AG20443 (cell line): ENCODE measurements around the gene AKT1.
A peak's percentile ranks its signal among the peaks of the same experiment; 100 is the strongest.
"Not testable (repeated sequence)": the region's sequence is repeated elsewhere in the genome, so short reads cannot be mapped to it uniquely, and the experiment has no call there.

Experiments used
- DNase-seq: peaks from one replicate; pipeline ENCODE4 v3.0.0; 2012; ENCODE audit warnings: low spot score, mixed read lengths

The AKT1 gene

GRCh38 chr14:104794993-104795780 is at the start of gene AKT1:
AKT1 (minus strand) TSS chr14:104795748; CDS start chr14:104792643, 3,105 bp downstream.
- peak; percentile 71 for DNase-seq

- no peak for DNase-seq
These were observed 49.6 kb upstream of the AKT1 start for GRCh38 chr14:104845033-104845666.

DNA sequence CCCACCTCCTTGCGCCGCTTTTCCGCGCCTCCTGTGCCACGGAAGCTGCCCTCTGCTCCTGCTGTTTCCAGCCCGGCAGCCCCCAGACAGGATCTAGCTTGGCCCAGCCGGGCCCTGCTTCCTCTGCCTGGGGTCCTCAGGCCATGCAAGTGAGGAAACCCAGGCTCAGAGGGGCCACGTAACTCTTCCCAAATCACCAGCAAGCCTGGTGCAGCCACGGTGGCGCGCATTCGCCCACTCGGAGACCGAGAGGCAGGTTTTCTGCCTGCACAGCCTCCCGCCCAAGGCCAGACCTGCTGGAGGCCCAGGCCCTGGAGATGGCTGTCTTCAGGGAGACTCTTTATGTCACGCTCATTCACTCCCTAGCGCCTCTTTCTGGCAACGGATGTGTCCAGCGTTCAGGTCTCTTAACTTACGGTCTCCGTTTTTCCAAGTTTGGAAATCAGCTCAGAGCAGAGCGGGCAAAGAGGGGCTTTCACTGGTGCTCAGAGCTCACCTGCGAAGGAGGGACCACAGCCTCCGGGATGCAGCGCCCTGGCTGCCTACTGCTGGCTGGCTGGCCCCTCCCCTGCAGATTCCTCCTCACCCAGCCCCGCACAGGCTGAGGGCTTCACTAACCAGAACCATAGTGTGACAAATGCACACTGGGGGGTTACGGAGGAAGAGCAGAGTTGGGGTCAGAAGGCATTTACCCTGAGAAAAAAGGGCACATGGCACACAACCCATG is 48.9 kb upstream of the AKT1 start:
- DNase-seq, result no peak

GRCh38 chr14:104843442-104844305 is 48.1 kb upstream of the AKT1 start:
- peak; percentile 45 for DNase-seq

- no peak for DNase-seq
These were observed 47.5 kb upstream of the AKT1 start for GRCh38 chr14:104843006-104843405.

DNA sequence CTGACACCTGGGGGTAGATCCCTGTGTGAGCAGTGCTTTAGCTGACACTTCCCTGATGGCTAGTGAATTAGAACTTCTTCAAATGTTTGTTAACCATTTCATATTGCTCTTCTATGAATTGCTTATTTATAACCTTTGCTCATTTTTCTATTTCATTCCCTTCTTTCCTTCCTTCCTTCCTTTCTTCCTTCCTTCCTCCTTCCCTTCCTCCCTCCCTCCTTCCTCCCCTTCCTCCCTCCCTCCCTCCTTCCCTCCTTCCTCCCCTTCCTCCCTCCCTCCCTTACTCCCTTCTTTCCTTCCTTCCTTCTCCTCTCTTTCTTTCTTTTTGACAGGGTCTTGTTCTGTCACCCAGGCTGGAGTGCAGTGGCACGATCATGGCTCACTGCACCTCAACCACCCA is 46.2 kb upstream of the AKT1 start:
- no peak for DNase-seq

DNA sequence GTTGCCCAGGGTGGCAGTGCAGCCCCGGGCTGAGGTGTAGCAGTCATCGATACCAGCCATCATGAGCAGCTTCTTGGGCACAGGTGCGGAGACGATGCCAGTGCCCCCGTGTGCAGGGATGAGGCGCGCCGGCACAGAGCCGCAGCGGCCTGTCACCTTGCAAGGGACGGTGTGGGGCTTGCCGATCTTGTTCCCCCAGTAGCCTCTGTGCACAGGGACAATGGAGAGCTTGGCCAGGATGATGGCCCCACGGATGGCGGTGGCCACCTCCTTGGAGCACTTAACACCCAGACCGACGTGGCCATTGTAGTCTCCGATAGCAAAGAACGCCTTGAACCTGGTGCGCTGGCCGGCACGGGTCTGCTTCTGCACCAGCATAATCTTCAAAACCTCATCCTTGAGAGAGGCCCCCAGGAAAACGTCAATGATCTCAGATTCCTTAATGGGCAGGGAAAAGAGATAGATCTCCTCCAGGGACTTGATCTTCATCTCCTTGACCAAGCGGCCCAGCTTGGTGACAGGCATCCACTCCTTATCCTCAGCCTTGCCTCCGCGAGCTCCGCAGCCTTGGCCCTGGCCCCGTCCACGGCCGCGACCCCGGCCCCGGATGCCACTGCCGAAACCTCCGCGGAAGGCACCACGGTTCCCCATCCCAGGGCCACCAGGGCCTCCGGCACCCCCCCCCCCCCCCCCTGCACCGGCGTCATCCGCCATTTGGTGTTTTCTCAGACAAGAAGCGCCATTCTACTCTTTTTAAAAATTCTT is 40.8 kb upstream of the AKT1 start:
- not testable (repeated sequence) for DNase-seq

GRCh38 chr14:104830781-104831180 is 35.2 kb upstream of the AKT1 start:
- DNase-seq, result no peak

GRCh38 chr14:104827177-104828055 is 31.9 kb upstream of the AKT1 start:
- DNase-seq, result peak; percentile 72

GRCh38 chr14:104826861-104827176 is 31.3 kb upstream of the AKT1 start:
- DNase-seq, result no peak

DNA sequence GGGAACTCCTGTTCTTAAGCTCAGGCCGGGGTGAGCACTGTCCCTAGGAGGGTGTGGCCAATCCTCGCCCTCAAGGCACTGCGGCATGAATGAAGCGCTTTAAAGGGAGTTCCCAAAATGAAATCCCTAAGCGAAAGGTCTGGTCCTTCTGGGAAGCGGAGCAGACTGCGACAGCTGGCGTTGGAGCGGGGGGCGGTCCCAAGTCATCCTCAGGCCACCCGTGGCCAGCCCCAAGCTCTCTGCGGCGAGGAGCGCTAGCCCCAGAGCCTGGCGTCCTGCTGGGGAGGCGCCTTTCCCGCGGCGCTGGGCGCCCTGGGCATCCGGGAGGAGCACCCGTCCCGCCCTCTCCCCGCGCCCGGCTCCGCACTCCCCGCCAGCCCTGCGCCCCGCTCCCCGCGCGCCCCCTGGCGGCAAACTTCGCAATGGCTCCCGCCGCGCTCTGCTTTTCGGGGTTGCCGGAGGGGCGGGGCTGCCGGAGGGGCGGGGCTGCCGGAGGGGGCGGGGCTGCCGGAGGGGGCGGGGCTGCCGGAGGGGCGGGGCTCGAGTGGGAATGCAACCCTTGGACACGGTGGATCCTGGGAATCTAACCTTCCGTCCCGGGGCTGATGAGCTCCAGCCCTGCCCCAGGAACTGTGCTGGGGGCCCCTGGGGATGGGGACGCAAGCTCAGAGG is 30.8 kb upstream of the AKT1 start:
- peak; percentile 94 for DNase-seq

- no peak for DNase-seq
These were observed 28.9 kb upstream of the AKT1 start for GRCh38 chr14:104824353-104824997.

DNA sequence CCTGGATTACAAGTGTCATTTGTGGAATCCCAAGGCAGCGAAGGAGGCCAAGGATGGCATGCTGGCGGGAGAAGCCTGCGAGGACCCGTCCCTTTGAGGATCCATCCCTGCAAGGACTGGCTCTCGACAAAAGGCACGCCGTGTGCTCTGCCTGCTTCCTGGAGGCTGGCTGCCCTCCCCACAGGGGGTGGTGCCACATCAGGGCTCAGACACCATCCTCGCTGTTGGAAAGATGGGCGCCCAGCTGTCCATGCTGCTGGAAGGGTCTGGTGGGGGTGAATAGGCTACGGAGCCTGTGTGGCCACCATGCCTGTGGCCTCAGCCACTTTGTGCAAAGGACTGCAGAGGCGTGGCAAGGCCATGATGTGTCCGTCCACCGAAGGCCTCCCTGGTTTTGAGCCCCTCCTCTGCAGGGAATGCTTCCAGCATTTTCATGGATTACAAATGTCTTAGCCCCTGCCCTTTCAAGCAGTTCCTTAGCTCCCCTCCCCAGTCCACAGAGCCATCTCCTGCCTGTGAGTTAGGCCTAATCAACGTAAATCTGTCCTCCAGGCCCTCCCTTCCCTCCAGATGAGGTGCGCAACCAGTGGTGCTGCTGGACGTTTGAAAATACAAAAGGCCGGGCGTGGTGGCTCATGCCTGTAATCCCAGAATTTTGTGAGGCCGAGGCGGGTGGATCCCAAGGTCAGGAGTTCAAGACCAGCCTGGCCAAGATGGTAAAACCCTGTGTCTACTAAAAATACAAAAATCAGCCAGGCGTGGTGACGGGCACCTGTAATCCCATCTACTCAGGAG is 27.5 kb upstream of the AKT1 start:
- no peak for DNase-seq

GRCh38 chr14:104821971-104822608 is 26.5 kb upstream of the AKT1 start:
- no peak for DNase-seq

DNA sequence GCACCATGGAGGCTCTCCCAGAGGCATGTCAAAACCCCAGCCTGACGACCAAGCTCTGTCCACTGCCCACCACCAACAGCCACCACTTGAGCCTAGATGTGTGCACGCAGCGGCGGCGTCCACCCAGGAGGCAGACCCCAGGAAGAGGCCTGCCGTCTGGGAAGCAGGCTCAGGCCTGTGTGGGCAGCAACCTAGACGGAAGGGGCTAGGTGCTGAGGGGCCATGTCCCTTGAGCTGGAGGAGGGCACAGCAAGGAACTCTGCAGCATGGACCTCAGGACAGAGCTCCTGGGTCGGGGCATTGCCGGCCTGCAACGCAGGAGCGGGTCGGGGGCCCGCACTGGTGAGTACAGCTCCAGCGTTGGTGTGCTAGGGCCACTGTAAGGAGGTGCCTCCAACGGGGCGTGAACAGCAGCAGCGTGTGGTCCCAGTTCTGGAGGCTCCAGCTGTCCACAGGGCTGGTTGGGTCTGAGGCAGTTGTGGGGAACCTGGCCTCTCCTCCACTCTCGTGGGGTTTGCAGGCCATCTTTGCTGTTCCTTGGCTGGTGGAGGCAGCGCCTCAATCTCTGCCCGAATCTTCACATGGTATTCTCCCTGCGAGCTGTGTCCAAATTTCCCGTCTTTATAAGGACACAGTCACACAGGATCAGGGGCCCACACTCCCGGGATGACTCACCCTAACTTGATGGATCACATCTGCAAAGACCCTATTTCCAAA is 25.8 kb upstream of the AKT1 start:
- DNase-seq, result no peak

GRCh38 chr14:104820669-104821228 is 25.2 kb upstream of the AKT1 start:
- DNase-seq, result peak; percentile 73

DNA sequence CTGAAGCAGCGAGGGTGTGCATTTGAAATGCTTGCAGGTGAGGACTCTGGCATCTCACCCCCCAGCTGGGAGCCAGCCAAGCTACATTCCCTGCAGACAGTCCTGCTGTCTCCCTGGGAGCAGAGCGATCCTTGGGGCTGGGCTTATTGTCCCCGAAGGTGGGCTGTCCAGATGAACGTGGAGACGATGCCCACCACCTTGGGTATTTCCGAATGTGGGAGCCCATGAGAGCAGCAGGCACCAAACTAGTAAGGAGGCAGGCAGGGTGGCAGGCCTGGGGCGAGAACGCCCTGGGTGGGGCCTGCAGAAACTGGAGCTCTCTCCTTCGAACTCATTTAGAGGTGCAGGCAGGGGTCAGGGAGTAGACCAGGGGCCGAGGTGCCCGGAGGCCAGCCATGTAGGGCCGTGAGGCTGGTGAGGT is 23.8 kb upstream of the AKT1 start:
- no peak for DNase-seq
